ENCODE results near the gene L3MBTL3. TPM values are rescaled to one million over a fixed set of nuclear protein-coding genes. Genes with fewer than 3 reads are reported as not detected.

L3MBTL3 gene
- total and polyA plus RNA-seq, 10 of the 15 experiments (the other 5 are each of a cell fraction or from before 2014, with no cell fraction given), result 0.71 to 9.4 (median 6.2) TPM

GRCh38 chr6:129981598-129981997 is 36.8 kb upstream of the L3MBTL3 start (continued):
- TF ChIP-seq, protein P1, sequence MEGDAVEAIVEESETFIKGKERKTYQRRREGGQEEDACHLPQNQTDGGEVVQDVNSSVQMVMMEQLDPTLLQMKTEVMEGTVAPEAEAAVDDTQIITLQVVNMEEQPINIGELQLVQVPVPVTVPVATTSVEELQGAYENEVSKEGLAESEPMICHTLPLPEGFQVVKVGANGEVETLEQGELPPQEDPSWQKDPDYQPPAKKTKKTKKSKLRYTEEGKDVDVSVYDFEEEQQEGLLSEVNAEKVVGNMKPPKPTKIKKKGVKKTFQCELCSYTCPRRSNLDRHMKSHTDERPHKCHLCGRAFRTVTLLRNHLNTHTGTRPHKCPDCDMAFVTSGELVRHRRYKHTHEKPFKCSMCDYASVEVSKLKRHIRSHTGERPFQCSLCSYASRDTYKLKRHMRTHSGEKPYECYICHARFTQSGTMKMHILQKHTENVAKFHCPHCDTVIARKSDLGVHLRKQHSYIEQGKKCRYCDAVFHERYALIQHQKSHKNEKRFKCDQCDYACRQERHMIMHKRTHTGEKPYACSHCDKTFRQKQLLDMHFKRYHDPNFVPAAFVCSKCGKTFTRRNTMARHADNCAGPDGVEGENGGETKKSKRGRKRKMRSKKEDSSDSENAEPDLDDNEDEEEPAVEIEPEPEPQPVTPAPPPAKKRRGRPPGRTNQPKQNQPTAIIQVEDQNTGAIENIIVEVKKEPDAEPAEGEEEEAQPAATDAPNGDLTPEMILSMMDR (IDR thresholded peaks at IDR 0.05 in 2 of 3, conservative IDR thresholded peaks at IDR 0.05 in 1 of 3; ENCODE audit: control insufficient read depth in 2 of 3, extremely low read depth in 1 of 3, insufficient read depth in 1 of 3, low read depth in 3 of 3, low read length in 3 of 3), result peak in 1 of 3 experiments; percentile 33; a peak in 1 of 6 replicates
- TF ChIP-seq MTA2 (IDR thresholded peaks at IDR 0.05; ENCODE audit: low read depth) (no peak), IRF4 (IDR thresholded peaks at IDR 0.05; ENCODE audit: low read depth, low read length) (no peak), LARP7 (IDR thresholded peaks at IDR 0.05) (no peak)

- no peak for DNase-seq (ENCODE audit: low read depth, low spot score)
- Histone ChIP-seq H3K9ac (ENCODE audit: control insufficient read depth, insufficient read depth, low read length) (no peak overlapping the region), H3K79me2 (ENCODE audit: control insufficient read depth, insufficient read depth, low read length) (no peaks in the 10 kb centered on the region), H2AFZ (ENCODE audit: control insufficient read depth, low read depth, low read length) (no peak overlapping the region), H3K4me1 (ENCODE audit: control insufficient read depth, insufficient read depth, low read length) (no peaks in the 10 kb centered on the region), H3K4me3 (no peak overlapping the region), H3K36me3 (ENCODE audit: control insufficient read depth in 2 of 2, insufficient read depth in 2 of 2, low read length in 1 of 2) (no peaks in the 10 kb centered on the region), H3K27ac (ENCODE audit: control insufficient read depth, insufficient read depth) (no peak overlapping the region), H3K9me3 (replicated peaks; ENCODE audit: control insufficient read depth, insufficient read depth, low read length) (no peaks in the 10 kb centered on the region), H3K4me2 (ENCODE audit: control insufficient read depth, insufficient read depth) (no peak overlapping the region), H4K20me1 (ENCODE audit: control insufficient read depth, insufficient read depth) (no peaks in the 10 kb centered on the region), H3K27me3 (replicated peaks in 1 of 2; ENCODE audit: control insufficient read depth in 2 of 2, insufficient read depth in 2 of 2, low read length in 1 of 2) (no peaks in the 10 kb centered on the region; a peak in 1 of 4 replicates)
- 0% methylated on average over 1 of the region's 1 CpG for WGBS (ENCODE audit: insufficient coverage, insufficient replicate concordance, low lambda C conversion rate, missing lambda C conversion rate)
- ChIA-PET POLR2A (no interaction called here), RAD21 (ENCODE audit: unreplicated experiment) (no interaction called here), SMC1A (ENCODE audit: uncharacterized antibody, unreplicated experiment) (no interaction called here), CTCF (no interaction called here)
- in situ Hi-C loops (cut with MboI), result no loop called here
- no peak for FAIRE-seq
- TF ChIP-seq LARP7 (IDR thresholded peaks at IDR 0.05) (no peak), CBX5 (IDR thresholded peaks at IDR 0.05; ENCODE audit: low read depth) (no peak), HDAC2 (IDR thresholded peaks at IDR 0.05) (no peak), SMARCA5 (IDR thresholded peaks at IDR 0.05) (no peak), SRF (IDR thresholded peaks at IDR 0.05; ENCODE audit: low read depth in 2 of 2, low read length in 2 of 2) (no peak), CHD4 (IDR thresholded peaks at IDR 0.05) (no peak), EED (IDR thresholded peaks at IDR 0.05; ENCODE audit: low read depth) (no peak)
- TF ChIP-seq, protein P2, sequence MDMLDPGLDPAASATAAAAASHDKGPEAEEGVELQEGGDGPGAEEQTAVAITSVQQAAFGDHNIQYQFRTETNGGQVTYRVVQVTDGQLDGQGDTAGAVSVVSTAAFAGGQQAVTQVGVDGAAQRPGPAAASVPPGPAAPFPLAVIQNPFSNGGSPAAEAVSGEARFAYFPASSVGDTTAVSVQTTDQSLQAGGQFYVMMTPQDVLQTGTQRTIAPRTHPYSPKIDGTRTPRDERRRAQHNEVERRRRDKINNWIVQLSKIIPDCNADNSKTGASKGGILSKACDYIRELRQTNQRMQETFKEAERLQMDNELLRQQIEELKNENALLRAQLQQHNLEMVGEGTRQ (IDR thresholded peaks at IDR 0.05; ENCODE audit: borderline replicate concordance, low read depth, low read length), result no peak
- ATAC-seq, result 0 out of 3 replicates have a peak, but pooled peaks have one; percentile 18
- intact Hi-C loops (cut with micrococcal nuclease; ENCODE audit: unreplicated experiment), result no loop called here
- BruUV-seq (replicated peaks), result no TSS peak
Measured at GRCh38 chr6:129989396-129989795, 29.0 kb upstream of the L3MBTL3 start.
